Esophagus muscularis mucosa (tissue), 4 donors: ENCODE results near the gene CAMK1G. TPM values are rescaled to one million over a fixed set of nuclear protein-coding genes. Genes with fewer than 3 reads are reported as not detected.

Experiments
- DNase-seq: peaks from one replicate; pipeline ENCODE4 v3.0.0-alpha.2; 2017; ENCODE audit errors: extremely low spot score
- H3K27ac ChIP-seq, 4 donors: fragments of 200-600 bp; sonication (generic); replicated peaks in 1 of 4; 1 replicate in 3 of 4; 2 replicates in 1 of 4; pipeline ENCODE4 v1.5.1; 2016 to 2019; ENCODE audit warnings: mild to moderate bottlenecking in 1 of 4
- H3K27me3 ChIP-seq, 4 donors: fragments of 200-600 bp; sonication (generic); one replicate each; pipeline versions ENCODE4 v1.5.1 to v1.6.0; 2016 to 2019
- H3K36me3 ChIP-seq, 4 donors: fragments of 200-600 bp; sonication (generic); one replicate each; pipeline ENCODE4 v1.5.1; 2016 to 2019
- H3K4me1 ChIP-seq, 4 donors: fragments of 200-600 bp; sonication (generic); one replicate each; pipeline ENCODE4 v1.5.1; 2016 to 2019
- H3K4me3 ChIP-seq, 4 donors: fragments of 200-600 bp; sonication (generic); 1 replicate in 2 of 4; 2 replicates in 2 of 4; pipeline ENCODE4 v1.5.1; 2016 to 2019; ENCODE audit warnings: mild to moderate bottlenecking in 4 of 4, moderate library complexity in 1 of 4
- H3K9me3 ChIP-seq, 4 donors: fragments of 200-600 bp; sonication (generic); 1 replicate in 3 of 4; 2 replicates in 1 of 4; pipeline ENCODE4 v1.5.1; 2016 to 2019
- EP300 ChIP-seq: sonication (generic); formaldehyde crosslinking; IDR thresholded peaks from one replicate; pipeline ENCODE4 v1.6.1; 2017; ENCODE audit warnings: antibody characterized with exemption
- POLR2A ChIP-seq: fragments of 450-650 bp; IDR thresholded peaks from one replicate; pipeline ENCODE4 v1.6.1; 2017; ENCODE audit warnings: antibody characterized with exemption, moderate library complexity, mild to moderate bottlenecking, low read depth
- POLR2AphosphoS5 ChIP-seq, 2 donors: sonication (generic); formaldehyde crosslinking; IDR thresholded peaks; one replicate each; pipeline ENCODE4 v1.6.1; 2017; ENCODE audit warnings: antibody characterized with exemption in 2 of 2
- WGBS: methylation state at CpG from one replicate; pipeline ENCODE4 v1.1.5; 2018; 5-methylcytosine and 5-hydroxymethylcytosine counted together
- intact Hi-C: fragments of 100-400 bp; cut with DNase I; formaldehyde crosslinking; loops from one replicate; pipeline ENCODE4 v1.15.1; 2023
- total RNA-seq, 4 donors: library from RNA; depleted of rRNA; stranded (reverse); fragments of >200 nt; gene quantifications; one replicate each; pipeline versions ENCODE4 v1.1.0 to v1.2.1, GENCODE V29; 2016
- TF ChIP-seq, protein P1 (sequence below), 3 experiments: fragments of 200-600 bp in 2 of 3; fragments of 450-650 bp in 1 of 3; sonication (generic) in 2 of 3; IDR thresholded peaks; one replicate each; pipeline ENCODE4 v1.5.1; 2017 to 2019; ENCODE audit warnings: antibody characterized with exemption in 3 of 3, mild to moderate bottlenecking in 2 of 3, moderate library complexity in 1 of 3

CAMK1G gene
- total RNA-seq, 4 donors from 2014 or later = 0.13 to 0.83 (median 0.26) TPM

DNA sequence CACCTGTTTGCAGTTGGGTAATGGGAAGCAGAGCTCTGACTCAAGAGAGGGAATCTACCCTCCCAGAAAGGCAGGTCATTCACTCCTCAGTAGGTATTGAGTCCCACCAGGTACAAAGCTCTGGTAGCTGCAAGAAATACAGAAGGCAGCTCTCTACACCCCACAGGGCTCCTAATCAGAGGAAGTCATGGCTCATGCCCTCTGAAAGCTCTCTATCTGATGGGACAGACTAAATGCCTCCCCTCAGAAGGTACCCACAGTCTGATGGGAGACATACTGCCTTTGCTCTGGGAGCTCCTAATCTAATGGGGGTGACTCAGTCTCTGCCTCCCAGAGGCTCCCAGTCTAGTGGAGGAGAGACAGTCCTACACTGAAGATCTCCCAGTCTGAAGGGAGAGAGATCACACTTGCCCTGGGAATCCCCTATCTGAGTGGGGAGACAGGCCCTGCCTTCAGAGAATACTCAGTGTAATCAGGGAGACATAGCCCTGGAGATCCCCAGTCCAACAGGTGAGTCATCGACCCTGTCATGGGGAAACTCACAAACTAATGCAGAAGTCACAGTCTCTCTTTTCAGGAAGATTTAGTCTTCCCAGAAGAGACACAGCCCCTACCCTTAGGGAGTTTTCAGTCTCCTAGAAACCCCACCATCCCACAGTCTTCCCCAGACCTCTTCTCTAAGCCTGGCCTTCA, 23.7 kb downstream of the CAMK1G start:
- Histone ChIP-seq H3K36me3 (no peaks in the 10 kb centered on the region), H3K27ac (no peak overlapping the region), H3K4me1 (no peaks in the 10 kb centered on the region), H3K27me3 (no peaks in the 10 kb centered on the region), H3K4me3 (no peak overlapping the region), H3K9me3 (no peaks in the 10 kb centered on the region)
- TF ChIP-seq POLR2A = no peak
- TF ChIP-seq EP300 = no peak
- TF ChIP-seq, protein P1, sequence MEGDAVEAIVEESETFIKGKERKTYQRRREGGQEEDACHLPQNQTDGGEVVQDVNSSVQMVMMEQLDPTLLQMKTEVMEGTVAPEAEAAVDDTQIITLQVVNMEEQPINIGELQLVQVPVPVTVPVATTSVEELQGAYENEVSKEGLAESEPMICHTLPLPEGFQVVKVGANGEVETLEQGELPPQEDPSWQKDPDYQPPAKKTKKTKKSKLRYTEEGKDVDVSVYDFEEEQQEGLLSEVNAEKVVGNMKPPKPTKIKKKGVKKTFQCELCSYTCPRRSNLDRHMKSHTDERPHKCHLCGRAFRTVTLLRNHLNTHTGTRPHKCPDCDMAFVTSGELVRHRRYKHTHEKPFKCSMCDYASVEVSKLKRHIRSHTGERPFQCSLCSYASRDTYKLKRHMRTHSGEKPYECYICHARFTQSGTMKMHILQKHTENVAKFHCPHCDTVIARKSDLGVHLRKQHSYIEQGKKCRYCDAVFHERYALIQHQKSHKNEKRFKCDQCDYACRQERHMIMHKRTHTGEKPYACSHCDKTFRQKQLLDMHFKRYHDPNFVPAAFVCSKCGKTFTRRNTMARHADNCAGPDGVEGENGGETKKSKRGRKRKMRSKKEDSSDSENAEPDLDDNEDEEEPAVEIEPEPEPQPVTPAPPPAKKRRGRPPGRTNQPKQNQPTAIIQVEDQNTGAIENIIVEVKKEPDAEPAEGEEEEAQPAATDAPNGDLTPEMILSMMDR (IDR thresholded peaks at IDR 0.05) = no peak
- no peak for TF ChIP-seq POLR2AphosphoS5 (IDR thresholded peaks at IDR 0.05)
- intact Hi-C loops = no loop called here
- no peak for DNase-seq
- 71% methylated on average over 1 of the region's 1 CpG for WGBS

DNA sequence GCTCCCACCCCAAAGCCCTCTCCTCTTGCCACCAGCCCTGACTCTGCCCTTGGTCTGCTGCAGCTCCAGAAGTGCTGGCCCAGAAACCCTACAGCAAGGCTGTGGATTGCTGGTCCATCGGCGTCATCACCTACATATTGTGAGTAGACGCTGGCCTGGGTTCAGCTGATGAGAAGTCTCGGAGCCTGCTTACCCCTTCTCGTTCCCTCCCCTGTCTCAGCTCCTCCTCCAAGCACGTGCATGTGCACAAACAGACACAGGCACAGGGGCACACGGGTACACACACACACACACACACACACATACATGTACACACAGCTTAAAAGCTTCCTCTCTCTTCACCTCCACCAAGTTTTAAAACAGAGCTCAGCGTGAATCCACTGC, 24.3 kb downstream of the CAMK1G start:
- WGBS = 83% methylated on average over 8 of the region's 8 CpGs
- intact Hi-C loops = no loop called here
- H3K27ac ChIP-seq = no peak overlapping the region
- H3K9me3 ChIP-seq = no peaks in the 10 kb centered on the region
- no peak for DNase-seq
- H3K27me3 ChIP-seq = no peaks in the 10 kb centered on the region
- H3K36me3 ChIP-seq = no peaks in the 10 kb centered on the region
- no peaks in the 10 kb centered on the region for H3K4me1 ChIP-seq
- TF ChIP-seq POLR2AphosphoS5 (IDR thresholded peaks at IDR 0.05) (no peak), POLR2A (no peak), EP300 (no peak)
- TF ChIP-seq, protein P1 (IDR thresholded peaks at IDR 0.05) = no peak
- H3K4me3 ChIP-seq = no peak overlapping the region

DNA sequence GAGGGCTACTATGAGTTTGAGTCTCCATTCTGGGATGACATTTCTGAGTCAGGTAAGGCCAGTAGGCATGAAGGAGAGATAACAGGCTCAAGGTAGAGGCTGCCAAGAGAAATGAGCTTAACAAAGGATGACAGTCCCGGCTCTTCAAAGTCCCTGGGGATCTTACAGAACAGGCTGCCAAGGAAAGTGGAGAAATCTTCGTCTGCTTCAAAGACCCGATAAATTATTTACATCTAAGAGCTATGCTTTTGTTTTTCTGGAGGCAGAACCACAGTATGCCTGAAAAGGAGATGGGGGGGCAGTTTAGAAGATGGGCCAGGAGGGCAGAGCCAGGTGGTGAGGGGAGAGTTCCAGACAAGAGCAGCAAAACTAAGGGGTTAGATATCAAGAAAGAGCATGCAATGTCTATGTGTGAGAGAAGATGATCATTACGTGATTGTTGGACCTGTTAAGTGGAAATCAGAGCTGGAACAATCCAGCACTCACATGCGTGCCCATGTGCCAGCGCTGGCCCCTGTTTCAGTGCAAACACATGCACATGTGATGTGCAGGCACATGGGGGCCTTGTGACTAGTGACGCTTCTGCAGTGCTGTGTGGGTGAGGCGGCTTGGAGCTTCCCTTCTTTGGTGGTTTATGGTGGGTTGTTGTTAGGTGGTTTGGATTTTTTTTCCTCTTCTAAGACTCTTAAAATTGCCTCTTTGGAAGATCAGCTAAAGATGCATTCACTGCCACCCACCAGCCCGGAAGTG, 25.7 kb downstream of the CAMK1G start:
- WGBS = 87% methylated on average over 9 of the region's 9 CpGs
- no peak for TF ChIP-seq POLR2AphosphoS5 (IDR thresholded peaks at IDR 0.05)
- TF ChIP-seq POLR2A = no peak
- no peak for TF ChIP-seq EP300
- TF ChIP-seq, protein P1 (IDR thresholded peaks at IDR 0.05) = no peak
- no peak for DNase-seq

DNA sequence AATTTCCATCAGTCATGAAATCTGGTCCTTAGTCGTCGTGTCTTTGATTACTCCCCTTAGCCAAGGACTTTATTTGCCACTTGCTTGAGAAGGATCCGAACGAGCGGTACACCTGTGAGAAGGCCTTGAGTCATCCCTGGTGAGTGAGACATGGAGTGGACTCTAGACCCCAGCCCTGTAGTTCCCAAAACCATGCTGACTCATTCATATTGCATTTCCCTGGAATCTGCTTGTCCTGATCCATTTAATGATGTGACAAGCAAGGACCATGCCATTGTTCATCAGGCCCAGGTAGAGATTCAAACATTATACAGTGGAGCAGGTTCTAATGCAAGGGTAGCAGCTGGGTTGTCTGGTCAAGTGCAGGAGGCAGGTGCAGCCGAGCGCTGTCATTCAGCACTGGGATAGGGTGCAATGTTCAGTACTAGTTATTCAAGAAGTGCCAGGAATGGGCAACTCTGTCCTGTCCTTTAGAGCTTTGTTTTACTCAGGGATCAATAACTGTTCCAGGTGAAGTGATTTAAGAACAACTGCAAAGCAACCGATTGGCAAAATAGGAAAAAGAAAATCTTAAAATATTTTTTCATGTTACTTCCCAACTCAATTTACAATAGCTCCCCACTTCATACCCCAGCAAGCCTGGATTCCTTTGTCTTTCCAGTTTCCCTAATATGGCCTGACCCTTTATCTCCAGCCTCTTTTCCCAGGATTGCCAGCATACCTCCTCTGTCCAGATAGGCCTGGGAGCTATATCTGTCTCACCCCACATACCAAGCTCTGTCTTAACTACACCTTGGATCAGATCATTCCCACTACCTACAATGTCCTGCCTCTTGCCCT, 26.5 kb downstream of the CAMK1G start:
- Histone ChIP-seq H3K9me3 (no peaks in the 10 kb centered on the region), H3K27me3 (no peaks in the 10 kb centered on the region), H3K27ac (no peak overlapping the region), H3K4me1 (no peaks in the 10 kb centered on the region), H3K4me3 (no peak overlapping the region), H3K36me3 (no peaks in the 10 kb centered on the region)
- 98% methylated on average over 8 of the region's 8 CpGs for WGBS
- intact Hi-C loops = no loop called here
- no peak for TF ChIP-seq EP300
- TF ChIP-seq POLR2AphosphoS5 (IDR thresholded peaks at IDR 0.05) = no peak
- TF ChIP-seq, protein P1 (IDR thresholded peaks at IDR 0.05) = no peak
- no peak for TF ChIP-seq POLR2A
- no peak for DNase-seq

More for the DNA sequence above, 25.7 kb downstream of the CAMK1G start:
- H3K9me3 ChIP-seq = no peaks in the 10 kb centered on the region
- H3K27me3 ChIP-seq = no peaks in the 10 kb centered on the region
- intact Hi-C loops = no loop called here
- no peaks in the 10 kb centered on the region for H3K36me3 ChIP-seq
- no peak overlapping the region for H3K27ac ChIP-seq
- no peak overlapping the region for H3K4me3 ChIP-seq
- H3K4me1 ChIP-seq = no peaks in the 10 kb centered on the region
